HepG2 (cell line): Measurements from ENCODE around the gene TMEM63B. TPM values are rescaled to one million over a fixed set of nuclear protein-coding genes. Genes with fewer than 3 reads are reported as not detected.

Experiments
- FOXC1 ChIP-seq: sonication (generic); formaldehyde crosslinking; IDR thresholded peaks from 2 replicates; pipeline ENCODE4 v1.8.0; 2022; ENCODE audit warnings: mild to moderate bottlenecking, missing genetic modification reagents, borderline replicate concordance
- FOXK2 ChIP-seq: fragments of 450-650 bp; IDR thresholded peaks from 2 replicates; pipeline ENCODE4 v1.6.1; 2016
- GABPB1 ChIP-seq: IDR thresholded peaks from 2 replicates; pipeline ENCODE4 v1.6.1; 2016; ENCODE audit warnings: mild to moderate bottlenecking, missing genetic modification reagents, moderate library complexity, missing compliant biosample characterization
- JDP2 ChIP-seq: sonication (generic); formaldehyde crosslinking; IDR thresholded peaks from 2 replicates; pipeline ENCODE4 v1.8.1; 2022; ENCODE audit warnings: missing genetic modification reagents, borderline replicate concordance
- MXD4 ChIP-seq: IDR thresholded peaks from 2 replicates; pipeline ENCODE4 v1.6.1; 2016; ENCODE audit warnings: mild to moderate bottlenecking, missing biosample characterization, missing genetic modification reagents
- RELA ChIP-seq: sonication (generic); formaldehyde crosslinking; IDR thresholded peaks from 2 replicates; pipeline ENCODE4 v1.4.0; 2020; ENCODE audit warnings: missing genetic modification reagents
- SAP130 ChIP-seq: IDR thresholded peaks from 2 replicates; pipeline ENCODE4 v1.6.1; 2016; ENCODE audit warnings: low read depth
- SP5 ChIP-seq: IDR thresholded peaks from 2 replicates; pipeline ENCODE4 v1.6.1; 2016; ENCODE audit warnings: low read depth, borderline replicate concordance
- TMF1 ChIP-seq: sonication (generic); formaldehyde crosslinking; IDR thresholded peaks from 2 replicates; pipeline ENCODE4 v1.8.1; 2022; ENCODE audit warnings: low read depth, missing genetic modification reagents
- TOPORS ChIP-seq: sonication (generic); formaldehyde crosslinking; IDR thresholded peaks from 2 replicates; pipeline ENCODE4 v1.8.0; 2023; ENCODE audit warnings: mild to moderate bottlenecking, missing genetic modification reagents
- ZFP37 ChIP-seq: sonication (generic); formaldehyde crosslinking; IDR thresholded peaks from 2 replicates; pipeline ENCODE4 v1.4.0; 2020; ENCODE audit warnings: missing genetic modification reagents, borderline replicate concordance
- ZNF280B ChIP-seq: sonication (generic); formaldehyde crosslinking; IDR thresholded peaks from 2 replicates; pipeline ENCODE4 v1.5.0; 2020; ENCODE audit warnings: missing genetic modification reagents, mild to moderate bottlenecking, borderline replicate concordance
- ZNF740 ChIP-seq: sonication (generic); formaldehyde crosslinking; IDR thresholded peaks from 2 replicates; pipeline ENCODE4 v1.4.0; 2020; ENCODE audit warnings: missing genetic modification reagents
- polyA plus RNA-seq, 8 experiments: library from polyadenylated mRNA; depleted of rRNA in 3 of 8; stranded (reverse) in 7 of 8; unstranded in 1 of 8; fragments of >200 nt; fragmentation: Illumina TruSeq in 4 of 8; extraction: Trizol in 4 of 8; gene quantifications; 2 replicates each; pipeline versions ENCODE4 v1.2.1 to v1.2.3, GENCODE V29; 2011 to 2016; ENCODE audit warnings: low read depth in 4 of 8, missing spikeins in 1 of 8, mixed read lengths in 1 of 8; ENCODE audit not compliant: insufficient read depth in 1 of 8
- total RNA-seq, 5 experiments: library from RNA; depleted of rRNA; stranded (reverse); fragments of >200 nt; fragmentation: Illumina TruSeq; extraction: Trizol; gene quantifications; 2 replicates each; pipeline ENCODE4 v1.2.3, GENCODE V29; 2016; ENCODE audit warnings: low read depth in 1 of 5
- TF ChIP-seq, protein P1 (sequence below): sonication (generic); formaldehyde crosslinking; conservative IDR thresholded peaks from 2 replicates; pipeline ENCODE4 v1.4.0; 2020; ENCODE audit warnings: missing genetic modification reagents
- TF ChIP-seq, protein P2 (sequence below): sonication (generic); formaldehyde crosslinking; IDR thresholded peaks from 2 replicates; pipeline ENCODE4 v1.4.0; 2020; ENCODE audit warnings: missing genetic modification reagents, borderline replicate concordance
- TF ChIP-seq, protein P3 (sequence below): IDR thresholded peaks from 2 replicates; pipeline ENCODE4 v1.4.0; 2020; ENCODE audit warnings: mild to moderate bottlenecking, missing genetic modification reagents

Gene TMEM63B
- total and polyA plus RNA-seq, 2 of the 13 experiments (the other 11 are each of a cell fraction or from before 2014, with no cell fraction given), result 27.4 to 75.8 TPM

- TF ChIP-seq, protein P1, sequence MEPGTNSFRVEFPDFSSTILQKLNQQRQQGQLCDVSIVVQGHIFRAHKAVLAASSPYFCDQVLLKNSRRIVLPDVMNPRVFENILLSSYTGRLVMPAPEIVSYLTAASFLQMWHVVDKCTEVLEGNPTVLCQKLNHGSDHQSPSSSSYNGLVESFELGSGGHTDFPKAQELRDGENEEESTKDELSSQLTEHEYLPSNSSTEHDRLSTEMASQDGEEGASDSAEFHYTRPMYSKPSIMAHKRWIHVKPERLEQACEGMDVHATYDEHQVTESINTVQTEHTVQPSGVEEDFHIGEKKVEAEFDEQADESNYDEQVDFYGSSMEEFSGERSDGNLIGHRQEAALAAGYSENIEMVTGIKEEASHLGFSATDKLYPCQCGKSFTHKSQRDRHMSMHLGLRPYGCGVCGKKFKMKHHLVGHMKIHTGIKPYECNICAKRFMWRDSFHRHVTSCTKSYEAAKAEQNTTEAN (CRISPR knock-in tag), result peak; percentile 49; the same call in 1 of the 2 replicates
- TF ChIP-seq MXD4 (CRISPR knock-in tag) (peak; percentile 79), JDP2 (no peak), ZFP37 (CRISPR knock-in tag) (no peak), TOPORS (CRISPR knock-in tag) (0 out of 2 replicates have a peak, but pooled peaks have one; percentile 6), ZNF280B (CRISPR knock-in tag) (peak; percentile 42; the same call in 1 of the 2 replicates), ZNF740 (CRISPR knock-in tag) (peak; percentile 84), FOXC1 (CRISPR knock-in tag) (peak; percentile 41; the same call in 1 of the 2 replicates), SAP130 (peak; percentile 69), SP5 (CRISPR knock-in tag) (no peak), TMF1 (CRISPR knock-in tag) (peak; percentile 4; the same call in 1 of the 2 replicates), GABPB1 (CRISPR knock-in tag) (peak; percentile 55; the same call in 1 of the 2 replicates), FOXK2 (no peak), RELA (CRISPR knock-in tag) (0 out of 2 replicates have a peak, but pooled peaks have one; percentile 71)
- TF ChIP-seq, protein P2, sequence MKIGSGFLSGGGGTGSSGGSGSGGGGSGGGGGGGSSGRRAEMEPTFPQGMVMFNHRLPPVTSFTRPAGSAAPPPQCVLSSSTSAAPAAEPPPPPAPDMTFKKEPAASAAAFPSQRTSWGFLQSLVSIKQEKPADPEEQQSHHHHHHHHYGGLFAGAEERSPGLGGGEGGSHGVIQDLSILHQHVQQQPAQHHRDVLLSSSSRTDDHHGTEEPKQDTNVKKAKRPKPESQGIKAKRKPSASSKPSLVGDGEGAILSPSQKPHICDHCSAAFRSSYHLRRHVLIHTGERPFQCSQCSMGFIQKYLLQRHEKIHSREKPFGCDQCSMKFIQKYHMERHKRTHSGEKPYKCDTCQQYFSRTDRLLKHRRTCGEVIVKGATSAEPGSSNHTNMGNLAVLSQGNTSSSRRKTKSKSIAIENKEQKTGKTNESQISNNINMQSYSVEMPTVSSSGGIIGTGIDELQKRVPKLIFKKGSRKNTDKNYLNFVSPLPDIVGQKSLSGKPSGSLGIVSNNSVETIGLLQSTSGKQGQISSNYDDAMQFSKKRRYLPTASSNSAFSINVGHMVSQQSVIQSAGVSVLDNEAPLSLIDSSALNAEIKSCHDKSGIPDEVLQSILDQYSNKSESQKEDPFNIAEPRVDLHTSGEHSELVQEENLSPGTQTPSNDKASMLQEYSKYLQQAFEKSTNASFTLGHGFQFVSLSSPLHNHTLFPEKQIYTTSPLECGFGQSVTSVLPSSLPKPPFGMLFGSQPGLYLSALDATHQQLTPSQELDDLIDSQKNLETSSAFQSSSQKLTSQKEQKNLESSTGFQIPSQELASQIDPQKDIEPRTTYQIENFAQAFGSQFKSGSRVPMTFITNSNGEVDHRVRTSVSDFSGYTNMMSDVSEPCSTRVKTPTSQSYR (CRISPR knock-in tag), result peak; percentile 61; the same call in 1 of the 2 replicates
- TF ChIP-seq, protein P3, sequence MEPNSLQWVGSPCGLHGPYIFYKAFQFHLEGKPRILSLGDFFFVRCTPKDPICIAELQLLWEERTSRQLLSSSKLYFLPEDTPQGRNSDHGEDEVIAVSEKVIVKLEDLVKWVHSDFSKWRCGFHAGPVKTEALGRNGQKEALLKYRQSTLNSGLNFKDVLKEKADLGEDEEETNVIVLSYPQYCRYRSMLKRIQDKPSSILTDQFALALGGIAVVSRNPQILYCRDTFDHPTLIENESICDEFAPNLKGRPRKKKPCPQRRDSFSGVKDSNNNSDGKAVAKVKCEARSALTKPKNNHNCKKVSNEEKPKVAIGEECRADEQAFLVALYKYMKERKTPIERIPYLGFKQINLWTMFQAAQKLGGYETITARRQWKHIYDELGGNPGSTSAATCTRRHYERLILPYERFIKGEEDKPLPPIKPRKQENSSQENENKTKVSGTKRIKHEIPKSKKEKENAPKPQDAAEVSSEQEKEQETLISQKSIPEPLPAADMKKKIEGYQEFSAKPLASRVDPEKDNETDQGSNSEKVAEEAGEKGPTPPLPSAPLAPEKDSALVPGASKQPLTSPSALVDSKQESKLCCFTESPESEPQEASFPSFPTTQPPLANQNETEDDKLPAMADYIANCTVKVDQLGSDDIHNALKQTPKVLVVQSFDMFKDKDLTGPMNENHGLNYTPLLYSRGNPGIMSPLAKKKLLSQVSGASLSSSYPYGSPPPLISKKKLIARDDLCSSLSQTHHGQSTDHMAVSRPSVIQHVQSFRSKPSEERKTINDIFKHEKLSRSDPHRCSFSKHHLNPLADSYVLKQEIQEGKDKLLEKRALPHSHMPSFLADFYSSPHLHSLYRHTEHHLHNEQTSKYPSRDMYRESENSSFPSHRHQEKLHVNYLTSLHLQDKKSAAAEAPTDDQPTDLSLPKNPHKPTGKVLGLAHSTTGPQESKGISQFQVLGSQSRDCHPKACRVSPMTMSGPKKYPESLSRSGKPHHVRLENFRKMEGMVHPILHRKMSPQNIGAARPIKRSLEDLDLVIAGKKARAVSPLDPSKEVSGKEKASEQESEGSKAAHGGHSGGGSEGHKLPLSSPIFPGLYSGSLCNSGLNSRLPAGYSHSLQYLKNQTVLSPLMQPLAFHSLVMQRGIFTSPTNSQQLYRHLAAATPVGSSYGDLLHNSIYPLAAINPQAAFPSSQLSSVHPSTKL (CRISPR knock-in tag), result 0 out of 2 replicates have a peak, but pooled peaks have one; percentile 8
Measured at GRCh38 chr6:44127186-44128019, at the start of gene TMEM63B, which contains the start of gene MRPL14 (continued).
